ENCODE results near the gene NAB1.

NAB1 gene

GRCh38 chr2:190679391-190679790, 30.5 kb downstream of the NAB1 start:
- no peak for DNase-seq (ENCODE audit: low spot score)
- TF ChIP-seq CTCF (IDR thresholded peaks at IDR 0.05; ENCODE audit: extremely low read depth, missing control alignments) = no peak

GRCh38 chr2:190679813-190680591, 31.1 kb downstream of the NAB1 start:
- peak; percentile 38 for DNase-seq (ENCODE audit: low spot score)

GRCh38 chr2:190682168-190682567, 33.3 kb downstream of the NAB1 start:
- no peak for TF ChIP-seq CTCF (IDR thresholded peaks at IDR 0.05; ENCODE audit: extremely low read depth, missing control alignments)
- DNase-seq (ENCODE audit: low spot score) = no peak

More at GRCh38 chr2:190679813-190680591, 31.1 kb downstream of the NAB1 start:
- peak; percentile 43 for TF ChIP-seq CTCF (IDR thresholded peaks at IDR 0.05; ENCODE audit: extremely low read depth, missing control alignments)

- TF ChIP-seq CTCF (IDR thresholded peaks at IDR 0.05; ENCODE audit: extremely low read depth, missing control alignments) = no peak
- no peak for DNase-seq (ENCODE audit: low spot score)
These were observed 34.9 kb downstream of the NAB1 start for GRCh38 chr2:190683802-190684201.

GRCh38 chr2:190684931-190685330, 36.0 kb downstream of the NAB1 start:
- TF ChIP-seq CTCF (IDR thresholded peaks at IDR 0.05; ENCODE audit: extremely low read depth, missing control alignments) = no peak
- DNase-seq (ENCODE audit: low spot score) = no peak

GRCh38 chr2:190685333-190685732, 36.5 kb downstream of the NAB1 start:
- no peak for DNase-seq (ENCODE audit: low spot score)
- TF ChIP-seq CTCF (IDR thresholded peaks at IDR 0.05; ENCODE audit: extremely low read depth, missing control alignments) = no peak

- DNase-seq (ENCODE audit: low spot score) = no peak
- TF ChIP-seq CTCF (IDR thresholded peaks at IDR 0.05; ENCODE audit: extremely low read depth, missing control alignments) = no peak
These were observed 44.8 kb downstream of the NAB1 start for GRCh38 chr2:190693533-190694232.

Data from GM20000 (cell line).